Keratinocyte (primary cell): ENCODE results near the gene TCEANC2. TPM values are rescaled to one million over a fixed set of nuclear protein-coding genes. Genes with fewer than 3 reads are reported as not detected.

Source experiments
- DNase-seq: peaks from one replicate; pipeline ENCODE4 v3.0.0-alpha.2; 2011; ENCODE audit warnings: low read depth, missing footprints, low spot score
- FAIRE-seq: peaks from 2 replicates; lab custom pipeline; 2011; peaks lifted over from hg19 to GRCh38; lab: Jason Lieb, UNC
- H2AFZ ChIP-seq: 2 replicates; pipeline ENCODE4 v1.6.0; 2012; ENCODE audit warnings: low read length, control low read depth, inconsistent platforms; ENCODE audit not compliant: control insufficient read depth
- H3K27ac ChIP-seq: 2 replicates; pipeline ENCODE4 v1.5.1; 2011; ENCODE audit warnings: low read length; ENCODE audit not compliant: control insufficient read depth, insufficient read depth
- H3K27me3 ChIP-seq: 3 replicates; pipeline ENCODE4 v1.6.0; 2011; ENCODE audit warnings: low read length; ENCODE audit not compliant: control insufficient read depth, insufficient read depth; ENCODE audit errors: extremely low read depth
- H3K36me3 ChIP-seq, 2 experiments: 2 replicates in 1 of 2; 3 replicates in 1 of 2; pipeline ENCODE4 v1.5.1; 2011; ENCODE audit warnings: low read length in 2 of 2, mild to moderate bottlenecking in 1 of 2; ENCODE audit not compliant: control insufficient read depth in 2 of 2, insufficient read depth in 2 of 2; ENCODE audit errors: extremely low read depth in 1 of 2
- H3K4me1 ChIP-seq: 3 replicates; pipeline ENCODE4 v1.5.1; 2011; ENCODE audit warnings: low read length; ENCODE audit not compliant: control insufficient read depth, insufficient read depth; ENCODE audit errors: extremely low read depth
- H3K4me2 ChIP-seq: 3 replicates; pipeline ENCODE4 v1.6.0; 2011; ENCODE audit warnings: low read depth, low read length; ENCODE audit not compliant: control insufficient read depth, insufficient read depth; ENCODE audit errors: extremely low read depth
- H3K4me3 ChIP-seq, 3 experiments: fragments of 200-600 bp in 1 of 3; sonication (generic) in 1 of 3; 2 replicates in 2 of 3; 3 replicates in 1 of 3; pipeline ENCODE4 v1.5.1; 2011 to 2016; ENCODE audit warnings: low read length in 3 of 3, mild to moderate bottlenecking in 3 of 3, control low read depth in 2 of 3, inconsistent platforms in 1 of 3, low read depth in 1 of 3, mixed read lengths in 1 of 3, mixed run types in 1 of 3, moderate library complexity in 1 of 3; ENCODE audit not compliant: control insufficient read depth in 2 of 3, insufficient read depth in 2 of 3; ENCODE audit errors: extremely low read depth in 1 of 3
- H3K79me2 ChIP-seq: 2 replicates; pipeline ENCODE4 v1.6.0; 2012; ENCODE audit warnings: low read length; ENCODE audit not compliant: control insufficient read depth, insufficient read depth
- H3K9ac ChIP-seq: 3 replicates; pipeline ENCODE4 v1.6.0; 2011; ENCODE audit warnings: low read length; ENCODE audit not compliant: control insufficient read depth, insufficient read depth; ENCODE audit errors: extremely low read depth
- H3K9me1 ChIP-seq: 3 replicates; pipeline ENCODE4 v1.6.0; 2011; ENCODE audit warnings: low read length; ENCODE audit not compliant: control insufficient read depth, insufficient read depth; ENCODE audit errors: extremely low read depth
- H3K9me3 ChIP-seq: 2 replicates; pipeline ENCODE4 v1.5.1; 2012; ENCODE audit warnings: low read depth, low read length; ENCODE audit not compliant: control insufficient read depth
- H4K20me1 ChIP-seq: 3 replicates; pipeline ENCODE4 v1.6.0; 2011; ENCODE audit warnings: low read length; ENCODE audit not compliant: control insufficient read depth, insufficient read depth; ENCODE audit errors: extremely low read depth
- EZH2 ChIP-seq: IDR thresholded peaks from one replicate; pipeline ENCODE4 v1.6.1; 2012; ENCODE audit warnings: inconsistent platforms, mild to moderate bottlenecking, low read length, moderate library complexity
- dilution Hi-C: fragments of 300-500 bp; cut with MboI; formaldehyde crosslinking; loops from one replicate; pipeline ENCODE4 v1.7.0; 2020; ENCODE audit warnings: low sequenced_read_pairs; ENCODE audit not compliant: extremely low pct_ligation_motif_present
- polyA plus RNA-seq, 5 experiments: library from polyadenylated mRNA; depleted of rRNA in 3 of 5; stranded (reverse) in 3 of 5; stranded (forward) in 1 of 5; unstranded in 1 of 5; fragments of >200 nt; gene quantifications; 1 replicate in 1 of 5; 2 replicates in 3 of 5; 3 replicates in 1 of 5; pipeline versions ENCODE4 v1.2.1 to v1.2.3, GENCODE V29; 2011 to 2012; ENCODE audit warnings: missing spikeins in 2 of 5, low read depth in 1 of 5, low replicate concordance in 1 of 5
- TF ChIP-seq, protein P1 (sequence below), 3 experiments: IDR thresholded peaks in 1 of 3; conservative IDR thresholded peaks in 1 of 3; optimal IDR thresholded peaks in 1 of 3; 2 replicates in 2 of 3; 3 replicates in 1 of 3; pipeline versions ENCODE3 to v1.5.1; 2011; ENCODE audit warnings: low read length in 3 of 3, mild to moderate bottlenecking in 3 of 3, moderate library complexity in 2 of 3, control low read depth in 1 of 3, inconsistent platforms in 1 of 3; ENCODE audit not compliant: insufficient read depth in 2 of 3; ENCODE audit errors: extremely low read depth in 1 of 3

Gene TCEANC2
- polyA plus RNA-seq, 1 donor (not counting 4 experiments of a cell fraction or from before 2014, with no cell fraction given) = 4.3 TPM

DNA sequence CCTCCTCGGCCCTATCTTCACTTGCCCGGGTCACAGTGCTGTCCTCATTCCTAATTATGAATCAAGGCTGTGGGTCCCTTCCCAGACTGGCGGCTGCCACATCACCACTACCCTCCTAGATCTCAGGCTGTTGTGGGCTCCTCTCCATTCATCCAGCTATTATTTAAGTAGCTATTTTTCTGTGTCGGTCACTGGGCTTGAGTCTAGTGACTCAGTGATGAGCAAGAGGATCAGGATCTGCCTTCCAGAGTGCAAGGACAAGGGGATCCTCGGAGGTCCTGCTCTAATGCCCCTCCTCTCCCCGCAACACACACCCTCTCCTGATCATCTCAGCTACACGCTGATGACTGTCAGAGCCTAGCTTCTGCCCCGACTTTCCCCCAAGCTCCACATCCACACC lies 65.3 kb downstream of the TCEANC2 start:
- no peak for DNase-seq
- Histone ChIP-seq H3K27ac (no peak overlapping the region), H3K79me2 (no peaks in the 10 kb centered on the region), H3K4me1 (peaks cover 6% of the 10 kb centered on the region), H3K9me3 (no peaks in the 10 kb centered on the region), H3K9ac (no peak overlapping the region), H3K36me3 (no peaks in the 10 kb centered on the region), H3K4me2 (no peak overlapping the region), H4K20me1 (no peaks in the 10 kb centered on the region), H3K9me1 (no peaks in the 10 kb centered on the region), H3K4me3 (no peak overlapping the region), H2AFZ (no peak overlapping the region), H3K27me3 (peaks cover 6% of the 10 kb centered on the region)
- TF ChIP-seq, protein P1, sequence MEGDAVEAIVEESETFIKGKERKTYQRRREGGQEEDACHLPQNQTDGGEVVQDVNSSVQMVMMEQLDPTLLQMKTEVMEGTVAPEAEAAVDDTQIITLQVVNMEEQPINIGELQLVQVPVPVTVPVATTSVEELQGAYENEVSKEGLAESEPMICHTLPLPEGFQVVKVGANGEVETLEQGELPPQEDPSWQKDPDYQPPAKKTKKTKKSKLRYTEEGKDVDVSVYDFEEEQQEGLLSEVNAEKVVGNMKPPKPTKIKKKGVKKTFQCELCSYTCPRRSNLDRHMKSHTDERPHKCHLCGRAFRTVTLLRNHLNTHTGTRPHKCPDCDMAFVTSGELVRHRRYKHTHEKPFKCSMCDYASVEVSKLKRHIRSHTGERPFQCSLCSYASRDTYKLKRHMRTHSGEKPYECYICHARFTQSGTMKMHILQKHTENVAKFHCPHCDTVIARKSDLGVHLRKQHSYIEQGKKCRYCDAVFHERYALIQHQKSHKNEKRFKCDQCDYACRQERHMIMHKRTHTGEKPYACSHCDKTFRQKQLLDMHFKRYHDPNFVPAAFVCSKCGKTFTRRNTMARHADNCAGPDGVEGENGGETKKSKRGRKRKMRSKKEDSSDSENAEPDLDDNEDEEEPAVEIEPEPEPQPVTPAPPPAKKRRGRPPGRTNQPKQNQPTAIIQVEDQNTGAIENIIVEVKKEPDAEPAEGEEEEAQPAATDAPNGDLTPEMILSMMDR (optimal IDR thresholded peaks at IDR 0.05 in 1 of 3, IDR thresholded peaks at IDR 0.05 in 1 of 3, conservative IDR thresholded peaks at IDR 0.05 in 1 of 3; ENCODE audit: extremely low read depth in 1 of 3, insufficient read depth in 2 of 3, low read length in 3 of 3) = no peak
- TF ChIP-seq EZH2 = no peak
- dilution Hi-C loops = no loop called here
- FAIRE-seq = no peak

DNA sequence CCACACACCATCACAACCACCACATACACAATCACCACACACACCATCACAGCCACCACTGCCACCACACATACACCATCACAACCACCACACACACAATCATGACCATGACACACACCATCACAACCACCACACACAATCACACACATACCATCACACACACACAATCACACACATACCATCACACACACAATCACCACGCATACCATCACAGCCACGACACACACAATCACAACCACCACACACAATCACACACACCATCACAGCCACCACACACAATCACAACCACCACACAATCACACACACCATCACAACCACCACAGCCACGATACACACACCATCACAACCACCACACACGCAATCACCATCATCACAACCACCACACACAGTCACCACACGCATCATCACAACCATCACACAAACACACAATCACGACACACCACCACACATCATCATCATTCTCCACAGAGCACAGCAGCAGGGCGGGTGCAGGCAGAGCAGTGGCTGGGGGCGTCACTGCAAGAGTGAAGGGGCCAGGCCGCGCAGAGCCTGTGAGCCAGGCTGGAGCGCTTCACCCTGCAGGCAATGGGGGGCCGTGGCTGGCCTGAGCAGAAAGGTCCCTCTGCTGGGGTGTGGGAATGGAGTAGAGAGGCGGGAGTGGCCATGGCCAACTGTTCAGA lies 66.8 kb downstream of the TCEANC2 start:
- H3K27ac ChIP-seq = no peak overlapping the region
- no peaks in the 10 kb centered on the region for H3K79me2 ChIP-seq
- dilution Hi-C loops = no loop called here
- no peak overlapping the region for H3K4me3 ChIP-seq
- H4K20me1 ChIP-seq = no peaks in the 10 kb centered on the region
- H3K4me2 ChIP-seq = no peak overlapping the region
- peaks cover 6% of the 10 kb centered on the region for H3K27me3 ChIP-seq
- peaks cover 6% of the 10 kb centered on the region for H3K4me1 ChIP-seq
- H3K9me3 ChIP-seq = no peaks in the 10 kb centered on the region
- no peaks in the 10 kb centered on the region for H3K36me3 ChIP-seq
- no peak for FAIRE-seq
- H3K9ac ChIP-seq = no peak overlapping the region
- no peak overlapping the region for H2AFZ ChIP-seq
- no peak for DNase-seq
- H3K9me1 ChIP-seq = no peaks in the 10 kb centered on the region
- no peak for TF ChIP-seq EZH2
- TF ChIP-seq, protein P1 (optimal IDR thresholded peaks at IDR 0.05 in 1 of 3, IDR thresholded peaks at IDR 0.05 in 1 of 3, conservative IDR thresholded peaks at IDR 0.05 in 1 of 3; ENCODE audit: extremely low read depth in 1 of 3, insufficient read depth in 2 of 3, low read length in 3 of 3) = no peak
